Lung (tissue), 12 donors: ENCODE measurements around the gene PLD5. TPM values are rescaled to one million over a fixed set of nuclear protein-coding genes. Genes with fewer than 3 reads are reported as not detected.

Experiments used
- ATAC-seq: fragments of 200-7000 bp; cut with Tn5 transposase; one replicate; pipeline ENCODE4 v1.9.1; 2020; ENCODE audit warnings: moderate number of reproducible peaks; ENCODE audit not compliant: insufficient read depth, low FRiP score
- DNase-seq, 3 donors: peaks; one replicate each; pipeline ENCODE4 v3.0.0-alpha.2; 2013 to 2017
- H3K27ac ChIP-seq, 2 donors: one replicate each; pipeline ENCODE4 v1.5.1; 2013; ENCODE audit warnings: mild to moderate bottlenecking in 2 of 2, moderate library complexity in 2 of 2, control low read depth in 1 of 2, inconsistent platforms in 1 of 2, low read depth in 1 of 2, low read length in 1 of 2
- H3K27me3 ChIP-seq, 3 donors: one replicate each; pipeline ENCODE4 v1.5.1; 2013; ENCODE audit warnings: low read length in 2 of 3; ENCODE audit not compliant: control insufficient read depth in 3 of 3, insufficient read depth in 3 of 3
- H3K36me3 ChIP-seq, 4 donors: one replicate each; pipeline ENCODE4 v1.5.1; 2013; ENCODE audit warnings: low read length in 4 of 4, mild to moderate bottlenecking in 1 of 4, moderate library complexity in 1 of 4; ENCODE audit not compliant: control insufficient read depth in 4 of 4, insufficient read depth in 4 of 4
- H3K4me1 ChIP-seq, 5 donors: one replicate each; pipeline ENCODE4 v1.5.1; 2013; ENCODE audit warnings: low read length in 5 of 5, mild to moderate bottlenecking in 2 of 5, moderate library complexity in 1 of 5; ENCODE audit not compliant: control insufficient read depth in 5 of 5, insufficient read depth in 5 of 5
- H3K4me3 ChIP-seq: one replicate; pipeline ENCODE4 v1.5.1; 2013; ENCODE audit warnings: mild to moderate bottlenecking, control low read depth, moderate library complexity
- H3K9ac ChIP-seq, 2 donors: one replicate each; pipeline ENCODE4 v1.5.1; 2013; ENCODE audit warnings: low read length in 2 of 2, control low read depth in 1 of 2; ENCODE audit not compliant: insufficient read depth in 1 of 2
- H3K9me3 ChIP-seq, 4 donors: one replicate each; pipeline ENCODE4 v1.5.1; 2013; ENCODE audit warnings: low read length in 3 of 4, mild to moderate bottlenecking in 1 of 4, moderate library complexity in 1 of 4; ENCODE audit not compliant: control insufficient read depth in 4 of 4, insufficient read depth in 3 of 4
- WGBS, 2 donors: extraction: QIAGEN DNeasy Blood & Tissue Kit; methylation state at CpG; one replicate each; pipeline ENCODE4 v1.1.7; 2013; 5-methylcytosine and 5-hydroxymethylcytosine counted together
- polyA plus RNA-seq, 2 donors: library from polyadenylated mRNA; stranded (reverse); fragments of 200-250 nt; gene quantifications; one replicate each; pipeline ENCODE4 v1.2.1, GENCODE V29; 2013
- total RNA-seq, 2 donors: library from RNA; depleted of rRNA in 1 of 2; stranded (reverse); fragments of >200 nt in 1 of 2; gene quantifications; one replicate each; pipeline ENCODE4 v1.2.1, GENCODE V29; 2014 to 2021
- TF ChIP-seq, protein P1 (sequence below): IDR thresholded peaks from 2 replicates; pipeline ENCODE4 v1.5.1; 2012; ENCODE audit warnings: mild to moderate bottlenecking; ENCODE audit errors: control extremely low read depth, extremely low read depth
- donor health status: control.
- donor health status: control.
- donor health status: Bipolar disorder and iron deficiency.
- donor health status: healthy.
- donor health status: DM: yes; HTN: yes; CAD: no.

The PLD5 gene
- total and polyA plus RNA-seq, 4 donors, result 0.09 to 0.43 (median 0.28) TPM

DNA sequence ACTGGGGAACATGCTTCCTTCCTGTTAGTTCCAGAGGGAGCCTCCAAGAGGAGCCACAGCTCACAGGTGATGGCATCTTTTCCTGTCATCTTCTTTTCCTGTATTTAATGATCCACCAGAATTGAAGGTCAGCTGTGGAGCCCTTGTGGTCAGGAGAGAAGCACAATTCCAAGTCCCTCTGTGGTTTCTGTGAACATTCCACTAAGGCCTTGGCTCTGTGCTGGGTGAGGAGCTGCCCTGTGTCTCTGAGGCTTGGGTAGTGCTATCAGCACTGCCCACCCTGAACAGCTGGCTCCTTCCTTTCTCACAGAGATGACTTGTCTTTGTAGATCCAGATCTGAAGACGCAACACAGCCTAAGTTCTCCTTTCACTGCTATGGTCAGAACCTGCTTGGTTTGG, 383.7 kb downstream of the PLD5 start:
- TF ChIP-seq, protein P1, sequence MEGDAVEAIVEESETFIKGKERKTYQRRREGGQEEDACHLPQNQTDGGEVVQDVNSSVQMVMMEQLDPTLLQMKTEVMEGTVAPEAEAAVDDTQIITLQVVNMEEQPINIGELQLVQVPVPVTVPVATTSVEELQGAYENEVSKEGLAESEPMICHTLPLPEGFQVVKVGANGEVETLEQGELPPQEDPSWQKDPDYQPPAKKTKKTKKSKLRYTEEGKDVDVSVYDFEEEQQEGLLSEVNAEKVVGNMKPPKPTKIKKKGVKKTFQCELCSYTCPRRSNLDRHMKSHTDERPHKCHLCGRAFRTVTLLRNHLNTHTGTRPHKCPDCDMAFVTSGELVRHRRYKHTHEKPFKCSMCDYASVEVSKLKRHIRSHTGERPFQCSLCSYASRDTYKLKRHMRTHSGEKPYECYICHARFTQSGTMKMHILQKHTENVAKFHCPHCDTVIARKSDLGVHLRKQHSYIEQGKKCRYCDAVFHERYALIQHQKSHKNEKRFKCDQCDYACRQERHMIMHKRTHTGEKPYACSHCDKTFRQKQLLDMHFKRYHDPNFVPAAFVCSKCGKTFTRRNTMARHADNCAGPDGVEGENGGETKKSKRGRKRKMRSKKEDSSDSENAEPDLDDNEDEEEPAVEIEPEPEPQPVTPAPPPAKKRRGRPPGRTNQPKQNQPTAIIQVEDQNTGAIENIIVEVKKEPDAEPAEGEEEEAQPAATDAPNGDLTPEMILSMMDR, result no peak
- H3K4me3 ChIP-seq, result no peak overlapping the region
- 66 to 90% methylated on average over 1 of the region's 1 CpG for WGBS, 2 donors

DNA sequence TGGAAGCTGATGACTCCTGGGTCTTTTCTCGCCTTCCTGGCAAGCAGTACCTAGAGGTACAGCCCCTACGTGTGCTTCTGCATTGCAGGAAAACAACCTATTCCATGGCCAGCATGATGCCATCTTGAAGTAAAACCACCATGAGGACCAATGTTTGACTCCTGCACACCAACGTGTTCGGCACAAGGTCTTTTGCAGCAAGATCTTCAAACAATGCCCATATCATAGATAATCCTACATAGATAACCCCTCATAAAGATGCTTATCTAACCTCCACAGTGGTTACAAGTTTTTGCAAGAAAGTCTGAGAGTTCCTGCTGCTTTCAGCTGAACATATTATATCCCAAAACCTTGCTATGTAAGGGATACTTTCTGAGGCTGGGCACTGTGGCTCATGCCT, 384.5 kb downstream of the PLD5 start:
- Histone ChIP-seq H3K9ac (no peak overlapping the region), H3K27me3 (no peaks in the 10 kb centered on the region), H3K4me1 (no peaks in the 10 kb centered on the region), H3K4me3 (no peak overlapping the region), H3K36me3 (no peaks in the 10 kb centered on the region), H3K9me3 (no peaks in the 10 kb centered on the region), H3K27ac (no peak overlapping the region)
- WGBS, 2 donors, result 64 to 83% methylated on average over 4 of the region's 4 CpGs
- no peak for ATAC-seq
- TF ChIP-seq, protein P1, result no peak
- no peak for DNase-seq

More for the DNA sequence above, 383.7 kb downstream of the PLD5 start:
- H3K4me1 ChIP-seq, result no peaks in the 10 kb centered on the region
- H3K9ac ChIP-seq, result no peak overlapping the region
- DNase-seq (no peak), ATAC-seq (no peak)
- H3K27ac ChIP-seq, result no peak overlapping the region
- no peaks in the 10 kb centered on the region for H3K9me3 ChIP-seq
- H3K27me3 ChIP-seq, result no peaks in the 10 kb centered on the region
- H3K36me3 ChIP-seq, result no peaks in the 10 kb centered on the region

DNA sequence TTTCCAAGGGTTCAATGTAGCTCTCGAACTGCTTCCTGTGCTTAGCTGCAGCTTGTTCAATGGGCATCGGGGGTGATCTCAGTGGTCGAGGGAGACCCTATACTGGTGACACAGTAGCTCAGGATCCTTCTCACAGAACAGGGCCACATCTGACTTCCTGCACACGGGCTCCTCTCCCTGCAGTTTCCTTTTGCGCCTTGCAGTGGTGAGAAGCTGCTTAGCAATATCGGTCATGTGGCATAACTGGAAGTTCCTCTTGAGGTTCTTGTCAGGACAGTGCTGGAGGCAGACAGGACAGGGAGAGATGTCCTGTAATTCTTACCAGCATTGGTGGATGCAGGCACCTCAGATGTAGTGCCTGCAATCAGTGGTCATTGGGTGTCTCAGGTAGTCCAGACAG, 385.1 kb downstream of the PLD5 start:
- Histone ChIP-seq H3K27me3 (no peaks in the 10 kb centered on the region), H3K27ac (no peak overlapping the region), H3K4me1 (no peaks in the 10 kb centered on the region), H3K36me3 (no peaks in the 10 kb centered on the region), H3K4me3 (no peak overlapping the region), H3K9me3 (peaks cover 0 to 3% (median 0%) of the 10 kb centered on the region in 4 donors), H3K9ac (no peak overlapping the region)
- DNase-seq, result no peak
- WGBS, 2 donors, result 34 to 51% methylated on average over 6 of the region's 6 CpGs
- TF ChIP-seq, protein P1, result no peak
- no peak for ATAC-seq

DNA sequence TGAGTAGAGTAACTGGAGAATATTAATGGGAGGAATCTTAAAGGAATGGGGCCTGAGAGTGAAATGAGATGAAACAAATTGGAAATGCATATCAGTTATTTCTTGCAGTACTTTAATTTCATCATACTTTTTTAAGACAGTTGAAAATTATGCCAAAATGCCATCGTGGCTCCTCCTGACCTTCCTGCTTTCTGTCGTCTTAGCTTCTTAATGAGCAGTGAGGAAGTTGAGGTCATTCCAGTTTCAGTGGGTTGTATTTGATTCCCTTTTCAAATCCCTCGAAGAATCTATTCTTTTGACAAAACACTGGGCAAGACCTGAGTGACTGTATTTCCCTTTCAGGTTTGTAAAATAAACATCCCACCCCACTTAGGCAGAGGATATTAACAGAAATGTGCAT, 390.7 kb downstream of the PLD5 start:
- 19 to 21% methylated on average over 3 of the region's 3 CpGs for WGBS, 2 donors
- no peak for ATAC-seq
- H3K4me3 ChIP-seq, result no peak overlapping the region
- H3K9me3 ChIP-seq, result peaks cover 0 to 3% (median 0%) of the 10 kb centered on the region in 4 donors
- H3K4me1 ChIP-seq, result no peaks in the 10 kb centered on the region
- H3K9ac ChIP-seq, result no peak overlapping the region
- H3K27me3 ChIP-seq, result no peaks in the 10 kb centered on the region
- DNase-seq, result no peak
- H3K27ac ChIP-seq, result no peak overlapping the region
- no peaks in the 10 kb centered on the region for H3K36me3 ChIP-seq
- TF ChIP-seq, protein P1, result no peak
